ENCODE measurements around the gene SLC41A3.
"Not testable (repeated sequence)": the region's sequence is repeated elsewhere in the genome, so short reads cannot be mapped to it uniquely, and the experiment has no call there.

SLC41A3 gene

DNA sequence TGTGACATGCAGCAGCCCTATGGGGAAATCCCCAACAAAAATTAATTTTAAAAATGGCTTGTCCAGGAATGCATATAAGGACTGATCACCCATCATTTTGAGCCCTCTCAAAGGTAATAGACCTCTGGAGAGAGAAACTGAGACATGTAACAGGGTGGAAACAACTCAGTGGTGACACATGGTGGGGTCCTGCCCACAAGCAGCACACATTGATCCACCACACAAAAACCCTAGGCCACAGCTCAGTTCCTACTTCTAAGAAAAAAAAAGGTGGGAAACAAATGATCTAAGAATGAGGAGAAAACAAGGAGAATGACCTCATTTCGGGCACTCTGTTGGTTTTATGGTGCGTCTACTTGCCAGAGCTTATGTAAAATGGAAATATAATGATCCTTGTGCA is 1.9 kb upstream of the SLC41A3 start:
- DNase-seq (ENCODE audit: low read depth, low spot score) = no peak

GRCh38 chr3:126085276-126085675 is 1.4 kb upstream of the SLC41A3 start:
- no peak overlapping the region for H3K27ac ChIP-seq
- no peak for DNase-seq (ENCODE audit: low read depth, low spot score)

More for the DNA sequence above, 1.9 kb upstream of the SLC41A3 start:
- no peak overlapping the region for H3K27ac ChIP-seq

- H3K27ac ChIP-seq = peak overlapping the region; percentile 69
- DNase-seq (ENCODE audit: low read depth, low spot score) = no peak
Observed at GRCh38 chr3:126084768-126085180, 850 bp upstream of the SLC41A3 start.

- DNase-seq (ENCODE audit: low read depth, low spot score) = no peak
- H3K27ac ChIP-seq = peak overlapping the region; percentile 69
Observed at GRCh38 chr3:126083511-126083912, 412 bp downstream of the SLC41A3 start.

DNA sequence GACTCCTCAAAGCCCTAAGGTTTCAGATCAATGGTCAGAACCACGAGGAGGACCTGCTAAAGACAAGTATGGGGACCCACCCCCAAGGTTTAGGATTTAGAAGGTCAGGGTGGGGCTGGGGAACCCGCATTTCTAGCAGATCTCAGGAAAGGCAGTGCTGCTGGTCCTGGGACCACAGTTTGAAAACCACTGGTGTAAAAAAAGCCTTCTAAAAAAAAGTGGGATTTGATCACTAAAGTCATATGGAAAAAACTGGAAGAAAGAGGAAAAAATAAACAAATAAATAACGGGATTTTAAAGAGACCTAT is 832 bp downstream of the SLC41A3 start:
- no peak for DNase-seq (ENCODE audit: low read depth, low spot score)
- peak overlapping the region; percentile 69 for H3K27ac ChIP-seq

DNA sequence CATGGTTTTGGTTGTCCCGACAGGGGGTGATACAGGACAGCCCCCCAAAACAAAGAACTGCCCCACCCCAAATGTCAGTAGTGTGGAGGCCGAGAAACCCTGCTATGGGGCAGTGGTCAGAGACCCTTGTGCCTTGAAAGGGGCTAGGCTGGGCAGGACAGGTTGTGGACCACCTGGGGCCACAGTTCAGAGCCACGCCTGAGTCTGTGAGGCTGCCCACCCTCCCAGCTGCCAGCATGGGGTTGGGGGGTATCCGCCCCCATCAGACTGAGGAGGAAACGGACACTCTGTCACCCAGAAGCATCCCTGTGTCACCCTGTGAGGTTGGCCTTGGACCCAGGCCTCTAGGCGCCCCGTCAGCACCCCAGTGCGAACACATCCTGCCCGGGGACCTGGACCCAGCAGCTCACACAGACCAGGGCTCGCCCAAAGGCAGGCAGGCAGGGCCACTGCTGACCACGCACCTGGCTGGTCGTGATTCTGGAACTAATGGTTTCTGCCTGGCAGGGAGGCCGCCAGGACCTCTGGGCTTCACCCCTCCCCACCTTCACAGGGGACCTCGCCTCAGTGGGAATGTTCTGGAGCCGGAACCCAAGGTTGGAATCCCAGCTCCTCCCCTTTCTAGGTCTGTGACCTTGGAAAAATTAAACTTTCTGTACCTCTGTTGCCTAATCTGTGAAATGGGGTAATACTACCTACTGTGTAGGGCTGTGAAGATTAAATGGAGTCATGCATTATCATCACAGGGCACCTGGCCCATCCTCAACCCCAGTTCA is 1.4 kb downstream of the SLC41A3 start:
- peak overlapping the region; percentile 69 for H3K27ac ChIP-seq
- DNase-seq (ENCODE audit: low read depth, low spot score) = no peak

GRCh38 chr3:126081618-126082361 is 2.1 kb downstream of the SLC41A3 start:
- peak; percentile 50 for DNase-seq (ENCODE audit: low read depth, low spot score)
- no peak overlapping the region for H3K27ac ChIP-seq

- no peak overlapping the region for H3K27ac ChIP-seq
- DNase-seq (ENCODE audit: low read depth, low spot score) = no peak
Observed at GRCh38 chr3:126080970-126081369, 3.0 kb downstream of the SLC41A3 start.

DNA sequence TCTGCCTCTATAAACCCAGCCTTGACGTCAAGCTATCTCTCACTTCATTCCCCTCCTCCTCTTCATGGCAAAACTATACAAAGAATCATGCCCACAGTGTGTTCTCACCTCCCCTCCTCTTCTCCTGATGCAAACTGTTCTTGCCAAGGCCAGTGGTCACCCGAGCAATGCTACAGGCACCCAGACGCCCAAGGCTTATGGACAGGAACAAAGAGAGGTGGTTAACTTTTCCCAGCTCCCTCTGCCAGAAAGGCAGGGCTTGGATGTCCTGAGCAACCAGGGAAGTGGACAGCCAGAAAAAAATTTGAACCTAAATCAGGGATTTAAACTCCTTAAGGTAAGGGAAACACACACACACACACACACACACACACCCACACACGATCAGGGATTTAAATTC is 5.1 kb downstream of the SLC41A3 start:
- H3K27ac ChIP-seq = no peak overlapping the region
- DNase-seq (ENCODE audit: low read depth, low spot score) = no peak

DNA sequence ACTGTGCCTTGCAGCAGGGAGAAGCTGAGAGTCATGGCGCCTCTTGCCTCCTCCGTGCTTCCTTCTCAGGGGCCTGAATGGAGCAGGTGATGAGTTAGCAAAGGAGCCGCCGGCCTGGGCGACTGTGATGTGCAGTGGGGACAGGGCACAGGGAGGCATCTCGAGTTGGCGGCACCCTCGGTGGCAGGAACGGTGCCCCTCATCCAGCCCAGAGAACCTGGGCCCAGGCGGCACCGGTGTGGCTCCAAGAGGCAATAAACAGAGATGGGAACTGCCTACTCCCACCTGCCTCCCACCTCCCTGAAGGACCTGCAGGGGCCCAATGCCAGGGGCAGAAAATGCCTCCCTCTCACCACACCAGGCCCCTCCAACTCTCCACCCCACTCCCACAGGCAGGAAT is 6.2 kb downstream of the SLC41A3 start:
- H3K27ac ChIP-seq = no peak overlapping the region
- no peak for DNase-seq (ENCODE audit: low read depth, low spot score)

GRCh38 chr3:126076140-126076539 is 7.8 kb downstream of the SLC41A3 start:
- DNase-seq (ENCODE audit: low read depth, low spot score) = no peak
- no peak overlapping the region for H3K27ac ChIP-seq

- DNase-seq (ENCODE audit: low read depth, low spot score) = no peak
- H3K27ac ChIP-seq = no peak overlapping the region
Observed at GRCh38 chr3:126070146-126070545, 13.8 kb downstream of the SLC41A3 start.

DNA sequence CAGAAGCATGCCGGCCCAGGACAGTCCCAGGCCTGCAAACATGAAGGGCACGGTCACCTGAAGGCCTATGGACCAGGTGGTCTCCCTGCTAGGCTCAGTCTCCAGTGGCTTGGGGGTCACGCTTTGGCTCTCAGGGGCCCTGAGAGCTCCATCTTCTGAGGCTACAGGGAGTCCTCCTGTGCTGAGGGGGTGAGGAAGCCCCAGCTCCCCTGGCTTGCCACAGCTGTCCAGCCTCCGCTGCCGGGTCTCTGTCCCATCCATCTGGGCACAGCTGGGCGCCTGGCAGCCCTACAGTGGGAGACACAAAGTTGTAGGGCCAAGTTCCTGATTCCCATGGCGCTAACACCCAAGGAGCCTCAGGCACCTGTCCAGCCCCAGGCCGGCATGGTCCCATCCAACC is 16.0 kb downstream of the SLC41A3 start:
- DNase-seq (ENCODE audit: low read depth, low spot score) = no peak
- H3K27ac ChIP-seq = no peak overlapping the region

GRCh38 chr3:126066676-126067075 is 17.2 kb downstream of the SLC41A3 start:
- H3K27ac ChIP-seq; DNase-seq (ENCODE audit: low read depth, low spot score): not testable (repeated sequence)

- no peak for DNase-seq (ENCODE audit: low read depth, low spot score)
- no peak overlapping the region for H3K27ac ChIP-seq
Observed at GRCh38 chr3:126065876-126066275, 18.0 kb downstream of the SLC41A3 start.

DNA sequence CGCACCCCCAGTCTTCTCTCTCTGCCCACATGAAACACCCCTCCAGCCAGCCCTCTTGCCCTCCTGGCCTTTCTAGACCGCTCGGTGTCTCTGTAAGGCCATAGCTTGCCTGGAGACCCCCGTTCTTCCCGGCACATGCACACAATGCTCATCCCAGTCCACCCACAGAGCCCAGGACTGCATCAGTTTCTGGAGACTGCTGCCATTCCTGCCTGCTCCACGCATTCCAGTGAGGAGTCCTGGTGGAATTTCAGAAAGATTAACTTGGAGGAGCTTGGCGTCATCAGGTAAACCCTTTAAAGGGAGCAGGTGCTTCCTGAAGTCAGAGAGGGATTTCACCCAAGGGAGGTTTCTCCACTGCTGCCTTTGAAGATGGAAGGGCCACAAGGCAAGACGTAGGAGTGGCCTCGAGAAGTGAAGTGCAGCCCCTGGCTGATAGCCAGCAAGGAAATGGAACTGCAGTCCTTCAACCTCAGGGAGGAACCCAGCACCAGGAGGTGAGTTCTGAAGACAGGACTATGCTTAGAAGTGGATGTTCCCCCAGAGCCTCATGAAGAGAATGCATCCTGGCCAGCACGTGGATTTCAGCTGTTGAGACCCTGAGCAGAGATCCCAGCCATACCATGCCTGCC is 19.2 kb downstream of the SLC41A3 start:
- no peak overlapping the region for H3K27ac ChIP-seq
- no peak for DNase-seq (ENCODE audit: low read depth, low spot score)

GRCh38 chr3:126063358-126063965 is 20.5 kb downstream of the SLC41A3 start:
- H3K27ac ChIP-seq = no peak overlapping the region
- no peak for DNase-seq (ENCODE audit: low read depth, low spot score)

DNA sequence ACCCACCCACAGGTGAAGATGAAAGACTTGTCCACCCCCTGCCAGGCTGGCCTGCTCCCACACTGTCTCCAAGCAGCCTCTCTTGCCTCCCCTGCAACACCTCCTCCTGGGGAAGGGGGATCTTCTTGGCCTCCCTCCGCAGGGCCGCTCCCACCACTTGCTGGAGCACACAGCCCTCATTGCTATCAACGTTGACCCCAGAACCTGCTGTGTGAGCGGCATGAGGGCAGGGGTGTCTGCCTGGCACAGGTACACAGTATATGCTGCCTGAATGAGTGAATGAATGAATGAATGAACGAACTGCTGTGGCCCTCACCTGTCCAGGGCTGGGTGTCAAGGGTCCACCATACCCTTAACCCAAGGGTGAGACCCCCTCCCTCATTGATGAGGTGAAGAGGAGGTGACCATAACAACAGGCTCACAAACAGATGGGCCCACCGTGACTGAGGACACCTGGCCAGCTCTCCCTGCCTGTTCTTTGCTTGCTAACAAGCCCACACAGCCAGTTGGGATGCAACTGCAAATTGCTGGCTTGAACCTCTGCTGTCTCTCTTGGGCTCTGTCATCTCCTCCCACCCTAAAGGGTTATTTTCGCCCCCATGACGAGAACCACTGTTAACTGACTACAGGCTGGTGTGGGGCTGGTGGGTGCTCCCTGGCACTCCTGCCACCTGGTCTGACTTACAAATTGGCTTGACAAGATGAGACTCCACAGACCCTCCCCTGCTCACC is 22.5 kb downstream of the SLC41A3 start:
- no peak for DNase-seq (ENCODE audit: low read depth, low spot score)
- H3K27ac ChIP-seq = no peak overlapping the region

GRCh38 chr3:126060613-126061145 is 23.2 kb downstream of the SLC41A3 start:
- no peak overlapping the region for H3K27ac ChIP-seq

GRCh38 chr3:126058666-126059065 is 25.3 kb downstream of the SLC41A3 start:
- no peak for DNase-seq (ENCODE audit: low read depth, low spot score)
- H3K27ac ChIP-seq = no peak overlapping the region

More at GRCh38 chr3:126060613-126061145, 23.2 kb downstream of the SLC41A3 start:
- no peak for DNase-seq (ENCODE audit: low read depth, low spot score)

Measured in epithelial cell of prostate (primary cell).